ENCODE data around the gene FAM187B.

FAM187B gene

DNA sequence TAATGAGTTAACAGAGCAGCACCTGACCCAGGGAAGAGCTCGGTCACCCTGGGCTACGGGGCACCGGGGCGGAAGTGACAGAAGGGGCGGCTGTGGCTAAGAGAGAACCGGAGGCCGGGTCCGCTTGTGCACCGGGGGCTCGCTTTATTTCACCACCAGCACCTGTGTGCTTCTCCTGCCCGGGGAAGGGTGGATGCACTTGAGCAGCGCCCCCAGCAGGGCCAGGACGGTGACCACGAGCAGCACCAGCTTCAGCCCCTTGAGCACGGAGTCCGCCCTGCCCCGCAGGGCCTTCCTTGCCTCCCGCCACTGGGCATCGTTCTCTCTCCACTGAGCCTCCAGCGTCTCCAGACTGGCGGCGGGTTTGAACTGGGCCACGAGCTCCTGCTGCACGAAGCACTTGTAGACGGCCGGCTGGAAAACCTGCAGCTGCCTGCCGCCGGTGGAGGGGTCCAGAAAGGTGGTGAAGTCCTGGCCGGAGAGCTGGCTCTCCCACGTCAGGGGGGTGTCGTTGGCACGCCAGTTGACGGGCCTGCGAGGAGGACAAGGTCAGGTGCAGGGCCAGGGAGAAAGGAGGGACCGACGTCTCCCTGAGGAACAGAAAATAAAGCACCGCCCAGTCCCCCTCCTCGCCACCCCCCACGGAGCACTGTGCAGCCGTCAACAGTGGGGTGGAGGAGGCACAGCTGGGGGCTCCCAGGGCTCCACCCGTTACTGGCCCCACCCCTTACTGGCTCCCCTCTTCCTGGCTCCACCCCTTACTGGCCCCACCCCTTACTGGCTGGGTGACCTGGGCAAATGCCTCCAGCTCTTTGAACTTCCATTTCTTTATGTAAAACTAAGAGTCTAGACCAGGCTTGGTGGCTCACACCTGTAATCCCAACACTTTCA lies 3.6 kb downstream of the FAM187B start (continued):
- TF ChIP-seq, protein P1, sequence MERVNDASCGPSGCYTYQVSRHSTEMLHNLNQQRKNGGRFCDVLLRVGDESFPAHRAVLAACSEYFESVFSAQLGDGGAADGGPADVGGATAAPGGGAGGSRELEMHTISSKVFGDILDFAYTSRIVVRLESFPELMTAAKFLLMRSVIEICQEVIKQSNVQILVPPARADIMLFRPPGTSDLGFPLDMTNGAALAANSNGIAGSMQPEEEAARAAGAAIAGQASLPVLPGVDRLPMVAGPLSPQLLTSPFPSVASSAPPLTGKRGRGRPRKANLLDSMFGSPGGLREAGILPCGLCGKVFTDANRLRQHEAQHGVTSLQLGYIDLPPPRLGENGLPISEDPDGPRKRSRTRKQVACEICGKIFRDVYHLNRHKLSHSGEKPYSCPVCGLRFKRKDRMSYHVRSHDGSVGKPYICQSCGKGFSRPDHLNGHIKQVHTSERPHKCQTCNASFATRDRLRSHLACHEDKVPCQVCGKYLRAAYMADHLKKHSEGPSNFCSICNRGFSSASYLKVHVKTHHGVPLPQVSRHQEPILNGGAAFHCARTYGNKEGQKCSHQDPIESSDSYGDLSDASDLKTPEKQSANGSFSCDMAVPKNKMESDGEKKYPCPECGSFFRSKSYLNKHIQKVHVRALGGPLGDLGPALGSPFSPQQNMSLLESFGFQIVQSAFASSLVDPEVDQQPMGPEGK (CRISPR knock-in tag; IDR thresholded peaks at IDR 0.05; ENCODE audit: borderline replicate concordance), result no peak
- no peak for TF ChIP-seq ZFP30 (CRISPR knock-in tag; IDR thresholded peaks at IDR 0.05)
- no peak for TF ChIP-seq ZNF70 (CRISPR knock-in tag; IDR thresholded peaks at IDR 0.05)
- no peak for TF ChIP-seq PPARA (CRISPR knock-in tag; IDR thresholded peaks at IDR 0.05; ENCODE audit: borderline replicate concordance)
- no peak for TF ChIP-seq RARB (CRISPR knock-in tag; IDR thresholded peaks at IDR 0.05)
- TF ChIP-seq SNAI2 (CRISPR knock-in tag; IDR thresholded peaks at IDR 0.05), result no peak

DNA sequence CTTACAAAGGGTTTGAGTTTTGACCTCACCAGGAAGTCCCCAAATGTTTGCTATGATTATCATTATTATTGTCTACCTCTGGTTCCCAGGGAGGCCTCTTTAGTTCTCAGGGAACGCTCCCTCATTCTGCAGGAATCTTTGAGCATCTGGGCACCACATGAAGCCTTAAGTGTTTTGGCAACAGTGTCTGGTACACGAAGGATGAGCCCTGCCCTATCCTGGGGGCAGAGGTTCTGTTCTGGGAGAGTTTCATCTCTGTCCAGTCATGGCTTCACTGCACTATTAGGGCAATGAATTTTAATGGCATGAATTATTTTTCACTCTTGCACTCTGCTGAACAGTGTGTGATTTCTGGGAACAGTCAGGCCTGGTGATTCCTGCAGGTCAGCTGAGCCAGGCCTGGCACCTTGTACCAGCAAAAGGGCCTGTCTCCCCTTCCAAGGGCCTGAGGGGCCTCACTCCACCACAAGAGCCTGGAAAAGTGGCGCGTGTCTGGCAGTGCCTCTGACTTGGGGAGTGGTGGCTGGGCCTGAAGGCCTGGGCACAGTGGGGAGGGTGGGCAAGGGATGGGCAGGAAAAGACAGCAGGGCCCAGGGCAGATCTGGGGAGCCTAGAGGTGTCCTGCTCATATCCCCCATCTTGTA lies 4.6 kb downstream of the FAM187B start:
- no peak for ATAC-seq
- TF ChIP-seq BACH2 (CRISPR knock-in tag; IDR thresholded peaks at IDR 0.05; ENCODE audit: borderline replicate concordance), result no peak
- TF ChIP-seq ZC3H10 (CRISPR knock-in tag; IDR thresholded peaks at IDR 0.05), result no peak
- TF ChIP-seq ZNF565 (CRISPR knock-in tag; conservative IDR thresholded peaks at IDR 0.05; ENCODE audit: low read depth), result no peak
- TF ChIP-seq RARB (CRISPR knock-in tag; IDR thresholded peaks at IDR 0.05), result no peak
- TF ChIP-seq, protein P2, sequence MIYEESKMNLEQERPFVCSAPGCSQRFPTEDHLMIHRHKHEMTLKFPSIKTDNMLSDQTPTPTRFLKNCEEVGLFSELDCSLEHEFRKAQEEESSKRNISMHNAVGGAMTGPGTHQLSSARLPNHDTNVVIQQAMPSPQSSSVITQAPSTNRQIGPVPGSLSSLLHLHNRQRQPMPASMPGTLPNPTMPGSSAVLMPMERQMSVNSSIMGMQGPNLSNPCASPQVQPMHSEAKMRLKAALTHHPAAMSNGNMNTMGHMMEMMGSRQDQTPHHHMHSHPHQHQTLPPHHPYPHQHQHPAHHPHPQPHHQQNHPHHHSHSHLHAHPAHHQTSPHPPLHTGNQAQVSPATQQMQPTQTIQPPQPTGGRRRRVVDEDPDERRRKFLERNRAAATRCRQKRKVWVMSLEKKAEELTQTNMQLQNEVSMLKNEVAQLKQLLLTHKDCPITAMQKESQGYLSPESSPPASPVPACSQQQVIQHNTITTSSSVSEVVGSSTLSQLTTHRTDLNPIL (CRISPR knock-in tag; IDR thresholded peaks at IDR 0.05; ENCODE audit: low read depth), result no peak
- no peak for TF ChIP-seq ESRRG (CRISPR knock-in tag; IDR thresholded peaks at IDR 0.05)
- TF ChIP-seq, protein P3, sequence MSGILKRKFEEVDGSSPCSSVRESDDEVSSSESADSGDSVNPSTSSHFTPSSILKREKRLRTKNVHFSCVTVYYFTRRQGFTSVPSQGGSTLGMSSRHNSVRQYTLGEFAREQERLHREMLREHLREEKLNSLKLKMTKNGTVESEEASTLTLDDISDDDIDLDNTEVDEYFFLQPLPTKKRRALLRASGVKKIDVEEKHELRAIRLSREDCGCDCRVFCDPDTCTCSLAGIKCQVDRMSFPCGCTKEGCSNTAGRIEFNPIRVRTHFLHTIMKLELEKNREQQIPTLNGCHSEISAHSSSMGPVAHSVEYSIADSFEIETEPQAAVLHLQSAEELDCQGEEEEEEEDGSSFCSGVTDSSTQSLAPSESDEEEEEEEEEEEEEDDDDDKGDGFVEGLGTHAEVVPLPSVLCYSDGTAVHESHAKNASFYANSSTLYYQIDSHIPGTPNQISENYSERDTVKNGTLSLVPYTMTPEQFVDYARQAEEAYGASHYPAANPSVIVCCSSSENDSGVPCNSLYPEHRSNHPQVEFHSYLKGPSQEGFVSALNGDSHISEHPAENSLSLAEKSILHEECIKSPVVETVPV (CRISPR knock-in tag; IDR thresholded peaks at IDR 0.05), result no peak
- TF ChIP-seq GLIS3 (CRISPR knock-in tag; IDR thresholded peaks at IDR 0.05), result no peak
- no peak for TF ChIP-seq ZNF8 (CRISPR knock-in tag; IDR thresholded peaks at IDR 0.05)
- no peak for TF ChIP-seq TCF4 (CRISPR knock-in tag; IDR thresholded peaks at IDR 0.05; ENCODE audit: borderline replicate concordance)
- no peak for TF ChIP-seq ZFP30 (CRISPR knock-in tag; IDR thresholded peaks at IDR 0.05)
- TF ChIP-seq, protein P1 (CRISPR knock-in tag; IDR thresholded peaks at IDR 0.05; ENCODE audit: borderline replicate concordance), result no peak
- TF ChIP-seq, protein P4, sequence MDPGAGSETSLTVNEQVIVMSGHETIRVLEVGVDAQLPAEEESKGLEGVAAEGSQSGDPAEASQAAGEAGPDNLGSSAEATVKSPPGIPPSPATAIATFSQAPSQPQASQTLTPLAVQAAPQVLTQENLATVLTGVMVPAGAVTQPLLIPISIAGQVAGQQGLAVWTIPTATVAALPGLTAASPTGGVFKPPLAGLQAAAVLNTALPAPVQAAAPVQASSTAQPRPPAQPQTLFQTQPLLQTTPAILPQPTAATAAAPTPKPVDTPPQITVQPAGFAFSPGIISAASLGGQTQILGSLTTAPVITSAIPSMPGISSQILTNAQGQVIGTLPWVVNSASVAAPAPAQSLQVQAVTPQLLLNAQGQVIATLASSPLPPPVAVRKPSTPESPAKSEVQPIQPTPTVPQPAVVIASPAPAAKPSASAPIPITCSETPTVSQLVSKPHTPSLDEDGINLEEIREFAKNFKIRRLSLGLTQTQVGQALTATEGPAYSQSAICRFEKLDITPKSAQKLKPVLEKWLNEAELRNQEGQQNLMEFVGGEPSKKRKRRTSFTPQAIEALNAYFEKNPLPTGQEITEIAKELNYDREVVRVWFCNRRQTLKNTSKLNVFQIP (CRISPR knock-in tag; IDR thresholded peaks at IDR 0.05; ENCODE audit: borderline replicate concordance, low read depth), result no peak
- TF ChIP-seq ZNF70 (CRISPR knock-in tag; IDR thresholded peaks at IDR 0.05), result no peak
- TF ChIP-seq, protein P5, sequence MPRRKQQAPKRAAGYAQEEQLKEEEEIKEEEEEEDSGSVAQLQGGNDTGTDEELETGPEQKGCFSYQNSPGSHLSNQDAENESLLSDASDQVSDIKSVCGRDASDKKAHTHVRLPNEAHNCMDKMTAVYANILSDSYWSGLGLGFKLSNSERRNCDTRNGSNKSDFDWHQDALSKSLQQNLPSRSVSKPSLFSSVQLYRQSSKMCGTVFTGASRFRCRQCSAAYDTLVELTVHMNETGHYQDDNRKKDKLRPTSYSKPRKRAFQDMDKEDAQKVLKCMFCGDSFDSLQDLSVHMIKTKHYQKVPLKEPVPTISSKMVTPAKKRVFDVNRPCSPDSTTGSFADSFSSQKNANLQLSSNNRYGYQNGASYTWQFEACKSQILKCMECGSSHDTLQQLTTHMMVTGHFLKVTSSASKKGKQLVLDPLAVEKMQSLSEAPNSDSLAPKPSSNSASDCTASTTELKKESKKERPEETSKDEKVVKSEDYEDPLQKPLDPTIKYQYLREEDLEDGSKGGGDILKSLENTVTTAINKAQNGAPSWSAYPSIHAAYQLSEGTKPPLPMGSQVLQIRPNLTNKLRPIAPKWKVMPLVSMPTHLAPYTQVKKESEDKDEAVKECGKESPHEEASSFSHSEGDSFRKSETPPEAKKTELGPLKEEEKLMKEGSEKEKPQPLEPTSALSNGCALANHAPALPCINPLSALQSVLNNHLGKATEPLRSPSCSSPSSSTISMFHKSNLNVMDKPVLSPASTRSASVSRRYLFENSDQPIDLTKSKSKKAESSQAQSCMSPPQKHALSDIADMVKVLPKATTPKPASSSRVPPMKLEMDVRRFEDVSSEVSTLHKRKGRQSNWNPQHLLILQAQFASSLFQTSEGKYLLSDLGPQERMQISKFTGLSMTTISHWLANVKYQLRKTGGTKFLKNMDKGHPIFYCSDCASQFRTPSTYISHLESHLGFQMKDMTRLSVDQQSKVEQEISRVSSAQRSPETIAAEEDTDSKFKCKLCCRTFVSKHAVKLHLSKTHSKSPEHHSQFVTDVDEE (CRISPR knock-in tag; IDR thresholded peaks at IDR 0.05), result no peak
- TF ChIP-seq ARNTL (CRISPR knock-in tag; IDR thresholded peaks at IDR 0.05; ENCODE audit: borderline replicate concordance, low read depth), result no peak

Measured in SK-N-SH treated with all-trans-retinoic acid at 6 μM for 48 hours (cell line).